ENCODE measurements around the gene HARS1. TPM values are rescaled to one million over a fixed set of nuclear protein-coding genes. Genes with fewer than 3 reads are reported as not detected.

Gene HARS1
- total and polyA plus RNA-seq, 5 donors from 2014 or later: 56.5 to 74.4 (median 59.6) TPM

- ATAC-seq (ENCODE audit: low read depth in 2 of 2) (no peak), DNase-seq (no peak)
- Histone ChIP-seq H3K4me1 (ENCODE audit: control insufficient read depth, insufficient read depth, low read length, poor library complexity, severe bottlenecking) (peaks cover 25% of the 10 kb centered on the region), H3K36me3 (ENCODE audit: control insufficient read depth, insufficient read depth, low read length) (peaks cover 6% of the 10 kb centered on the region), H3K27me3 (ENCODE audit: control insufficient read depth, insufficient read depth, low read length) (peaks cover 3% of the 10 kb centered on the region), H3K4me3 (ENCODE audit: low read depth, low read length) (no peak overlapping the region), H3K27ac (ENCODE audit: insufficient read depth, low read length, poor library complexity, severe bottlenecking) (no peak overlapping the region), H3K9me3 (ENCODE audit: control insufficient read depth in 2 of 2, low read length in 2 of 2) (no peaks in the 10 kb centered on the region)
- Mint-ChIP-seq H3K4me3 (peak overlapping the region; percentile 27 to 93 (median 66)), H3K27me3 (peaks cover 10% of the 10 kb centered on the region), H3K36me3 (no peaks in the 10 kb centered on the region), H3K4me1 (peaks cover 18 to 52% (median 35%) of the 10 kb centered on the region in 4 donors), H3K9me3 (peaks cover 0 to 1% (median 0%) of the 10 kb centered on the region in 7 donors), H3K27ac (peak overlapping the region; percentile 15 to 80 (median 69))
Observed at GRCh38 chr5:140637371-140638100, 53.6 kb downstream of the HARS1 start.

- Histone ChIP-seq H3K4me1 (ENCODE audit: control insufficient read depth, insufficient read depth, low read length, poor library complexity, severe bottlenecking) (peaks cover 36% of the 10 kb centered on the region), H3K27me3 (ENCODE audit: control insufficient read depth, insufficient read depth, low read length) (peaks cover 10% of the 10 kb centered on the region), H3K27ac (ENCODE audit: insufficient read depth, low read length, poor library complexity, severe bottlenecking) (no peak overlapping the region), H3K9me3 (ENCODE audit: control insufficient read depth in 2 of 2, low read length in 2 of 2) (no peaks in the 10 kb centered on the region), H3K36me3 (ENCODE audit: control insufficient read depth, insufficient read depth, low read length) (no peaks in the 10 kb centered on the region), H3K4me3 (ENCODE audit: low read depth, low read length) (no peak overlapping the region)
- peak overlapping the region in 2 of 4 donors; percentile 13 to 91 for H3K4me3 Mint-ChIP-seq
- ATAC-seq (ENCODE audit: low read depth in 2 of 2) (no peak), DNase-seq (no peak)
- H3K27me3 Mint-ChIP-seq: peaks cover 29% of the 10 kb centered on the region
- no peaks in the 10 kb centered on the region for H3K36me3 Mint-ChIP-seq
- H3K27ac Mint-ChIP-seq: no peak overlapping the region
- H3K9me3 Mint-ChIP-seq: peaks cover 0 to 1% (median 0%) of the 10 kb centered on the region in 7 donors
- peaks cover 15 to 50% (median 31%) of the 10 kb centered on the region in 4 donors for H3K4me1 Mint-ChIP-seq
Observed at GRCh38 chr5:140635291-140636257, 55.6 kb downstream of the HARS1 start.

GRCh38 chr5:140634103-140634502, 57.1 kb downstream of the HARS1 start:
- DNase-seq (no peak), ATAC-seq (ENCODE audit: low read depth in 2 of 2) (no peak)
- no peak overlapping the region for H3K4me3 ChIP-seq (ENCODE audit: low read depth, low read length)
- H3K27ac ChIP-seq (ENCODE audit: insufficient read depth, low read length, poor library complexity, severe bottlenecking): no peak overlapping the region
- H3K4me1 Mint-ChIP-seq: peaks cover 10 to 38% (median 24%) of the 10 kb centered on the region in 4 donors
- no peak overlapping the region for H3K27ac Mint-ChIP-seq
- H3K36me3 Mint-ChIP-seq: no peaks in the 10 kb centered on the region
- peaks cover 10% of the 10 kb centered on the region for H3K27me3 ChIP-seq (ENCODE audit: control insufficient read depth, insufficient read depth, low read length)
- H3K36me3 ChIP-seq (ENCODE audit: control insufficient read depth, insufficient read depth, low read length): no peaks in the 10 kb centered on the region
- peaks cover 29% of the 10 kb centered on the region for H3K27me3 Mint-ChIP-seq
- no peaks in the 10 kb centered on the region for H3K9me3 ChIP-seq (ENCODE audit: control insufficient read depth in 2 of 2, low read length in 2 of 2)
- H3K4me3 Mint-ChIP-seq: peak overlapping the region; percentile 29 to 90 (median 51)
- H3K4me1 ChIP-seq (ENCODE audit: control insufficient read depth, insufficient read depth, low read length, poor library complexity, severe bottlenecking): peaks cover 26% of the 10 kb centered on the region
- peaks cover 0 to 1% (median 0%) of the 10 kb centered on the region in 7 donors for H3K9me3 Mint-ChIP-seq

GRCh38 chr5:140633501-140633900, 57.7 kb downstream of the HARS1 start:
- Mint-ChIP-seq H3K9me3 (peaks cover 0 to 1% (median 0%) of the 10 kb centered on the region in 7 donors), H3K36me3 (no peaks in the 10 kb centered on the region), H3K27ac (peak overlapping the region in 1 of 3 donors; percentile 64), H3K4me3 (peak overlapping the region; percentile 82 to 93 (median 90)), H3K27me3 (peaks cover 29% of the 10 kb centered on the region), H3K4me1 (peaks cover 8 to 32% (median 19%) of the 10 kb centered on the region in 4 donors)
- Histone ChIP-seq H3K27ac (ENCODE audit: insufficient read depth, low read length, poor library complexity, severe bottlenecking) (no peak overlapping the region), H3K4me1 (ENCODE audit: control insufficient read depth, insufficient read depth, low read length, poor library complexity, severe bottlenecking) (peaks cover 20% of the 10 kb centered on the region), H3K4me3 (ENCODE audit: low read depth, low read length) (peak overlapping the region; percentile 74), H3K27me3 (ENCODE audit: control insufficient read depth, insufficient read depth, low read length) (peaks cover 10% of the 10 kb centered on the region), H3K9me3 (ENCODE audit: control insufficient read depth in 2 of 2, low read length in 2 of 2) (no peaks in the 10 kb centered on the region), H3K36me3 (ENCODE audit: control insufficient read depth, insufficient read depth, low read length) (no peaks in the 10 kb centered on the region)
- ATAC-seq (ENCODE audit: low read depth in 2 of 2) (no peak), DNase-seq (no peak)

- peaks cover 20% of the 10 kb centered on the region for H3K4me1 ChIP-seq (ENCODE audit: control insufficient read depth, insufficient read depth, low read length, poor library complexity, severe bottlenecking)
- ATAC-seq (ENCODE audit: low read depth in 2 of 2): peak; percentile 7 to 9
- H3K9me3 Mint-ChIP-seq: peaks cover 0 to 4% (median 0%) of the 10 kb centered on the region in 7 donors
- H3K9me3 ChIP-seq (ENCODE audit: control insufficient read depth in 2 of 2, low read length in 2 of 2): no peaks in the 10 kb centered on the region
- H3K4me3 Mint-ChIP-seq: peak within 1 kb of the TSS; percentile 82 to 93 (median 90)
- H3K4me3 ChIP-seq (ENCODE audit: low read depth, low read length): peak within 1 kb of the TSS; percentile 74
- peaks cover 29% of the 10 kb centered on the region for H3K27me3 Mint-ChIP-seq
- DNase-seq: no peak
- no peak within 1 kb of the TSS for H3K27ac ChIP-seq (ENCODE audit: insufficient read depth, low read length, poor library complexity, severe bottlenecking)
- peak within 1 kb of the TSS; percentile 64 to 83 (median 75) for H3K27ac Mint-ChIP-seq
- no peaks in the 10 kb centered on the region for H3K36me3 ChIP-seq (ENCODE audit: control insufficient read depth, insufficient read depth, low read length)
- peaks cover 10% of the 10 kb centered on the region for H3K27me3 ChIP-seq (ENCODE audit: control insufficient read depth, insufficient read depth, low read length)
- H3K36me3 Mint-ChIP-seq: no peaks in the 10 kb centered on the region
- H3K4me1 Mint-ChIP-seq: peaks cover 6 to 28% (median 19%) of the 10 kb centered on the region in 4 donors
Observed at GRCh38 chr5:140633021-140633471, 58.1 kb downstream of the HARS1 start, which contains the start of gene CD14. Gene CD14, minus strand, starts transcription at chr5:140633175. Its CDS starts 104 bp downstream, at chr5:140633071.

GRCh38 chr5:140632366-140633020, 58.7 kb downstream of the HARS1 start:
- Mint-ChIP-seq H3K27ac (peak overlapping the region; percentile 64 to 83 (median 75)), H3K9me3 (peaks cover 0 to 7% (median 0%) of the 10 kb centered on the region in 7 donors), H3K27me3 (peaks cover 29% of the 10 kb centered on the region), H3K4me1 (peaks cover 6 to 28% (median 18%) of the 10 kb centered on the region in 4 donors), H3K4me3 (peak overlapping the region; percentile 82 to 93 (median 90)), H3K36me3 (no peaks in the 10 kb centered on the region)
- H3K27me3 ChIP-seq (ENCODE audit: control insufficient read depth, insufficient read depth, low read length): peaks cover 10% of the 10 kb centered on the region
- peak overlapping the region; percentile 74 for H3K4me3 ChIP-seq (ENCODE audit: low read depth, low read length)
- no peak overlapping the region for H3K27ac ChIP-seq (ENCODE audit: insufficient read depth, low read length, poor library complexity, severe bottlenecking)
- H3K9me3 ChIP-seq (ENCODE audit: control insufficient read depth in 2 of 2, low read length in 2 of 2): no peaks in the 10 kb centered on the region
- peak; percentile 74 to 81 for ATAC-seq (ENCODE audit: low read depth in 2 of 2)
- H3K4me1 ChIP-seq (ENCODE audit: control insufficient read depth, insufficient read depth, low read length, poor library complexity, severe bottlenecking): peaks cover 20% of the 10 kb centered on the region
- no peaks in the 10 kb centered on the region for H3K36me3 ChIP-seq (ENCODE audit: control insufficient read depth, insufficient read depth, low read length)
- DNase-seq: peak; percentile 35 to 74 (median 52)

Measured in CD4-positive, CD25-positive, alpha-beta regulatory T cell (primary cell).